ENCODE data around the gene ZG16B.

- no peak for TF ChIP-seq CTCF (IDR thresholded peaks at IDR 0.05)
- no peak for TF ChIP-seq POLR2A (IDR thresholded peaks at IDR 0.05)
These were observed 29.7 kb downstream of the ZG16B start for GRCh38 chr16:2859686-2860265.
